ENCODE data around the gene RHOBTB1. TPM values are rescaled to one million over a fixed set of nuclear protein-coding genes. Genes with fewer than 3 reads are reported as not detected.

The RHOBTB1 gene
- total and polyA plus RNA-seq, 2 experiments from 2014 or later = 4.6 to 13.2 TPM

DNA sequence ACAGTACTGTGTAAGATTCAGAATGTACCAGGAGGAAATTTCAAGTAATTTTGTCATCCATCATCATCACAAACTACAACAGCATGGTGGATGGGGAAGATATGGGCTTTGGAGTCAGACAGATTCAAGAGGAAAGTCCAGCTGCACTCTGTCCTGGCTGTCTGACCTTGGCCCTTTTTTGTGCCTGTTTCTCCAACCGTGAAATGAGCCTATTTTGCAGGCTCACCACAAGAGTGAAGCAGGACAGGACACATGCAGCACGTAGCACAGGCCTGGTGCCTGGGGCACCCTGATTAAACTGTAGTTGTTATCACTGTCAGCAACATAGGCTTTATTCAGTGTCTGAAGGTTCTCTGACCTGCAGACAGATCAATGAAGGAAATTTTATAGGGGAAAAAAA is 37.6 kb downstream of the RHOBTB1 start (continued):
- no peak for TF ChIP-seq ZNF462 (CRISPR knock-in tag; IDR thresholded peaks at IDR 0.05)
- TF ChIP-seq EZH2 (IDR thresholded peaks at IDR 0.05; ENCODE audit: low read depth, unreplicated experiment) = no peak

- peaks cover 3% of the 10 kb centered on the region; the same call in 1 of the 3 replicates for H3K4me1 Mint-ChIP-seq
- H3K4me2 ChIP-seq = no peak overlapping the region
- ATAC-seq (no peak), DNase-seq (ENCODE audit: low spot score) (no peak)
- no peaks in the 10 kb centered on the region for H3K27me3 ChIP-seq (ENCODE audit: insufficient read depth)
- peaks cover 18% of the 10 kb centered on the region for H3K36me3 Mint-ChIP-seq (ENCODE audit: low read depth)
- H3K4me3 Mint-ChIP-seq = no peak overlapping the region
- no peaks in the 10 kb centered on the region for H4K20me1 ChIP-seq (replicated peaks; ENCODE audit: insufficient read depth)
- H3K27ac ChIP-seq (ENCODE audit: low read depth) = no peak overlapping the region
- H3K4me3 ChIP-seq = no peak overlapping the region
- H3K9me2 ChIP-seq (ENCODE audit: insufficient read depth) = no peaks in the 10 kb centered on the region
- no peaks in the 10 kb centered on the region for H3K4me1 ChIP-seq (ENCODE audit: insufficient read depth)
- peaks cover 6% of the 10 kb centered on the region; the same call in 1 of the 2 replicates for H3K36me3 ChIP-seq (ENCODE audit: insufficient read depth)
- peaks cover 11% of the 10 kb centered on the region for H3K9me3 Mint-ChIP-seq
- no peaks in the 10 kb centered on the region for H3K27me3 Mint-ChIP-seq (ENCODE audit: insufficient read depth, low read depth, poor library complexity)
- H3K27ac Mint-ChIP-seq = no peak overlapping the region
- H3F3A ChIP-seq (replicated peaks; ENCODE audit: low read depth) = no peaks in the 10 kb centered on the region
- no peak overlapping the region for H2AFZ ChIP-seq
- no peaks in the 10 kb centered on the region for H3K79me2 ChIP-seq (replicated peaks; ENCODE audit: insufficient read depth)
- TF ChIP-seq ZNF462 (CRISPR knock-in tag; IDR thresholded peaks at IDR 0.05) (no peak), EZH2phosphoT487 (IDR thresholded peaks at IDR 0.05; ENCODE audit: unreplicated experiment) (no peak), STAT1 (IDR thresholded peaks at IDR 0.05; ENCODE audit: unreplicated experiment) (no peak), ZNF331 (CRISPR knock-in tag; IDR thresholded peaks at IDR 0.05; ENCODE audit: low read depth) (no peak), NANOG (IDR thresholded peaks at IDR 0.05; ENCODE audit: borderline replicate concordance) (no peak), JUNB (IDR thresholded peaks at IDR 0.05; ENCODE audit: unreplicated experiment) (no peak)
These were observed 38.4 kb downstream of the RHOBTB1 start for GRCh38 chr10:60905580-60905979.

Data from GM23338 (cell line).